ENCODE measurements around the gene ZBED3.

Gene ZBED3

DNA sequence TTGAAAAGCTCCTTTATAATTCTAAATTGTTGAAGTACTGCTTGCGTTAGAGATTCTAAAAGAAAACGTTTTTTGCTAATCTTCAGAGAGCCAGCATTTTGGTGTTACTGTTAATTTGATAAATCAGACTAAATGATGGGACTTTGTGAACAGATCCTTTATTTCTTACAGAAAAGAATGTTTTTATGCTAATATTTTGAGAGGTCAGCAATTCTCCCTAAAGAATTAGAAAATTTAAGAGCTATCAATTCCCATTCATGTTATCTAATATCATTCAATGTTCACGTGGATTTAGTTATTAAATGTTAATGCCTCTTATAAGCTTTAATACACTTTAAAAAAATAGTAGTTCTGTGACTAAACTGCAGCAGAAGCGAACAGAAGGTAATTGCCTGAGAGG, 54.5 kb downstream of the ZBED3 start:
- Histone ChIP-seq H3K27ac (ENCODE audit: low read depth, low read length) (no peak overlapping the region), H3K4me3 (ENCODE audit: low read depth, low read length) (no peak overlapping the region), H3K9ac (ENCODE audit: low read depth, low read length) (no peak overlapping the region), H3K27me3 (ENCODE audit: control insufficient read depth, insufficient read depth, low read length) (peaks cover 3% of the 10 kb centered on the region; the same call in 1 of the 2 replicates), H3K36me3 (ENCODE audit: control insufficient read depth, insufficient read depth, low read length) (peaks cover 32% of the 10 kb centered on the region), H3K9me3 (ENCODE audit: control insufficient read depth, insufficient read depth, low read length) (peaks cover 14% of the 10 kb centered on the region), H3K4me1 (ENCODE audit: control insufficient read depth, insufficient read depth, low read length) (peaks cover 10% of the 10 kb centered on the region; the same call in 1 of the 2 replicates)

DNA sequence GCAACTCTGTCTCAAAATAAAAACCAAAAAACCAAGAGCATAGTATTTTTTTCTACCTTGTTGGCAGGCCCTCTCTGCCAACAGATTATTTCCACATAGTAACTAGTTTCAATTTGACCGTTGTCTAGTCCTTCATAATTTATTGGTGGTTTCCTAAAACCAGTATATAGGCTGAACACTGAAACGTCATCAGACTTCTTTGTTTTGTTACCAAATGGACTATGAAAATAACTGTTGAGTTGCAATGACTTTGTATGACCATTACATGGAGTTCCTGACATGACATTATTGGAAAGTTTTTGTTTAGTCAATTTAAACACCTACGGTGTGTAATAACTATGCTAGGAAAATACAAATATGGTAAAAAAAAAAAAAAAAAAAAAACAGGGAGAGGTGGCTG, 55.2 kb downstream of the ZBED3 start:
- Histone ChIP-seq H3K27me3 (ENCODE audit: control insufficient read depth, insufficient read depth, low read length) (peaks cover 3% of the 10 kb centered on the region; the same call in 1 of the 2 replicates), H3K4me3 (ENCODE audit: low read depth, low read length) (no peak overlapping the region), H3K9ac (ENCODE audit: low read depth, low read length) (no peak overlapping the region), H3K9me3 (ENCODE audit: control insufficient read depth, insufficient read depth, low read length) (peaks cover 14% of the 10 kb centered on the region), H3K4me1 (ENCODE audit: control insufficient read depth, insufficient read depth, low read length) (peaks cover 10% of the 10 kb centered on the region; the same call in 1 of the 2 replicates), H3K27ac (ENCODE audit: low read depth, low read length) (no peak overlapping the region), H3K36me3 (ENCODE audit: control insufficient read depth, insufficient read depth, low read length) (peaks cover 25% of the 10 kb centered on the region)

DNA sequence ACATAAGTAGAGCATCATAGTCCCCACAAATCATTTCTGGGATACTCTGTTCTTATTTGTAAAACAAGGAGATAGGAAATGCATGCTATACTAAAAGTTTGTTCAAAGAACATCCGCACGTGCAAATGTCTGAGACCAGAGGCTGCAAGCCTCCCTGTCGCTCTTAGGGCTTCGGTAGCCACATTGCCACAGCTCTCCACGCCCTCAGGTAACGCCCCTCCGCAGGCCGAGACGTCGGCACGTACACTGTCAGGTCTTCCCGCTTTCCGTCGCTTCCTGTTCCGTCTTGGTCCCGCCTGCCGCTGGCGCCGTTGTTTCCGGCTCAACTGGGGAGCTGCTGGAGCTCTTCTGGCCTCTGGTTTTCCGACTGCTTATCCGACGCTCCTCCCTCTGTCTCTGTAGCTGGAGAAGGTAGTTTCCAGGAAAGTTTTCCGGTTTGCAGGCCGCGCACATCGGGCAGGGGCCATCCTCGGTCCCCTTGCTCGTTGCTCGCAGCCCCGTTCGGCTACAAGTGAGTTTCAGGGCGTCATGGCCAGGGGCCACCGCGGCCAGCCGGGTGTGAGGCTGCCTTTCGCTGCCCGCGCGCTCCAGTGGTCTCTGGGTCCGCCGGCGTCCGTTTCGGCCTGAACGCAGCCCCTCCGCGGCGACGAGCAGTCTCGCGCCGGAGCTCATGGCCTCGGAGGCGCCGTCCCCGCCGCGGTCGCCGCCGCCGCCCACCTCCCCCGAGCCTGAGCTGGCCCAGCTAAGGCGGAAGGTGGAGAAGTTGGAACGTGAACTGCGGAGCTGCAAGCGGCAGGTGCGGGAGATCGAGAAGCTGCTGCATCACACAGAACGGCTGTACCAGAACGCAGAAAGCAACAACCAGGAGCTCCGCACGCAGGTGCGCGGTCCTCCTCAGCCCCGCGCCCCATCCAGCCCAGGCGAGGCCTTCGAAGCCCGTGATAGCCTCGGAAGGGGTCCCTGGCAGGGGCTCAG, 56.7 kb downstream of the ZBED3 start, which contains the start of gene AGGF1:
AGGF1 (plus strand) TSS at position 308 of the 975 bp plus-strand sequence; CDS start at position 671, 363 bp downstream.
- Histone ChIP-seq H3K27ac (ENCODE audit: low read depth, low read length) (peak within 1 kb of the TSS; percentile 93), H3K9ac (ENCODE audit: low read depth, low read length) (peak within 1 kb of the TSS; percentile 83), H3K9me3 (ENCODE audit: control insufficient read depth, insufficient read depth, low read length) (peaks cover 14% of the 10 kb centered on the region), H3K27me3 (ENCODE audit: control insufficient read depth, insufficient read depth, low read length) (peaks cover 3% of the 10 kb centered on the region; the same call in 1 of the 2 replicates), H3K36me3 (ENCODE audit: control insufficient read depth, insufficient read depth, low read length) (peaks cover 10% of the 10 kb centered on the region), H3K4me3 (ENCODE audit: low read depth, low read length) (peak within 1 kb of the TSS; percentile 90), H3K4me1 (ENCODE audit: control insufficient read depth, insufficient read depth, low read length) (peaks cover 10% of the 10 kb centered on the region; the same call in 1 of the 2 replicates)

DNA sequence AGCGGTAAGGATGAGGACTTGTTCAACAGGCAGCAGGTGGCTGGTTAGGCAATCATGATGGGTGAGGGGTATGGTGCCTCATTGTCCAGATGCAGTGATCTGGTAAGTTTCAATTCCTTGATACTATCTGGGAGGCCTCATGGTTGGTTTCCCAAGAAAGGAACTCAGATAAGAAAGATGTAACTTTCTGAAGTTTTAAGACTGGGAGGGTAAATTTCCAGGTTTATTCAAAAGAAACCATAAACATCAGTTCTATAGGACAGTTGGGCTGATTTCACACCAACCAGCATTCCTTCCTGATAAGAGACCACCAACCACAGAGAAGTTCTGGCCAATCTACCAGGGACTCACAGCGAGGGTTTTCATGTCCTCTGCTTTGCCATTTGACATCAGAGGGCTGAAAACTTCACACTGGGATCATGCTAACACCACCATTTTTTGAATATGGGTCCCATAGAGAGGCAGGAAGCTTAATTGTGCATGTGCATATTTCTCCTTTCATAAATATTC, 57.7 kb downstream of the ZBED3 start:
- Histone ChIP-seq H3K4me3 (ENCODE audit: low read depth, low read length) (peak overlapping the region; percentile 90), H3K27me3 (ENCODE audit: control insufficient read depth, insufficient read depth, low read length) (peaks cover 3% of the 10 kb centered on the region; the same call in 1 of the 2 replicates), H3K9me3 (ENCODE audit: control insufficient read depth, insufficient read depth, low read length) (peaks cover 14% of the 10 kb centered on the region), H3K9ac (ENCODE audit: low read depth, low read length) (no peak overlapping the region), H3K36me3 (ENCODE audit: control insufficient read depth, insufficient read depth, low read length) (0 out of 2 replicates have a peak, but pooled peaks cover under 1% of the 10 kb centered on the region), H3K27ac (ENCODE audit: low read depth, low read length) (no peak overlapping the region), H3K4me1 (ENCODE audit: control insufficient read depth, insufficient read depth, low read length) (peaks cover 10% of the 10 kb centered on the region; the same call in 1 of the 2 replicates)

DNA sequence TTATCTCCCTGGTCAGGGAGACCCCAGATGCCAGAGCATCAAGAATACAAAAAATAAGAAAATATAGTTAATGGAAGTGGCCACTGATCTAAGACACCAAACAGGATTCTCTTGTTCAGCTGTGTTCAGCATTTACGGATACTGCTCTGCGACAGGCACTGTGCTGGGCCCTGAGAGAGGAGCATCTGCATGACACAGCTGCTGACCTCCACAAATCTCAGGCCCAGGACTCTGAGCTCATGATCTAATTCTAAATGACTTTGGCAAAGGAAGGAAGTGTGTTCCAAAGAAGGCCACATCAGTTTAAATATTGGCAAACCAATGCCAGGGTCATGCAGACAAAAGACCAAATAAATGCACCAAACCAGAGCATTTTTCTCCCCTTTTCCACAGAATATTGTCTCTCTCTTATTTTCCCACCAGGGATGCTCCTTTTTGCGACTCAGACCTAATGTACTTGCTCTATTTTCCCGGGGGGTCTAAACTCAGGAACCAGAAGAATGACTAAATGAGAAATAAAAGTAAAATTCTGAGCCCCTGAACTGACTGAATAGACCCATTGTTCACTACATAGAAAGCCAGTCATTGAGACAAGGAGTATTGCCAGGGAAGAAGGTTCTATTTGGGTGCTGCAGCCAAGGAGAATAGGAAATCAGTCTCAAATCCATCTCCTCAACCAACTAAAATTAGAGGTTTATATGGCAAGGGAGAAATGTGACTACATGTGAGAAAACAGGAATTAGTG, 58.3 kb downstream of the ZBED3 start:
- H3K27ac ChIP-seq (ENCODE audit: low read depth, low read length): no peak overlapping the region
- peaks cover 3% of the 10 kb centered on the region; the same call in 1 of the 2 replicates for H3K27me3 ChIP-seq (ENCODE audit: control insufficient read depth, insufficient read depth, low read length)
- H3K4me1 ChIP-seq (ENCODE audit: control insufficient read depth, insufficient read depth, low read length): peaks cover 10% of the 10 kb centered on the region; the same call in 1 of the 2 replicates
- H3K36me3 ChIP-seq (ENCODE audit: control insufficient read depth, insufficient read depth, low read length): no peaks in the 10 kb centered on the region
- H3K9ac ChIP-seq (ENCODE audit: low read depth, low read length): no peak overlapping the region
- H3K9me3 ChIP-seq (ENCODE audit: control insufficient read depth, insufficient read depth, low read length): peaks cover 14% of the 10 kb centered on the region
- H3K4me3 ChIP-seq (ENCODE audit: low read depth, low read length): no peak overlapping the region

DNA sequence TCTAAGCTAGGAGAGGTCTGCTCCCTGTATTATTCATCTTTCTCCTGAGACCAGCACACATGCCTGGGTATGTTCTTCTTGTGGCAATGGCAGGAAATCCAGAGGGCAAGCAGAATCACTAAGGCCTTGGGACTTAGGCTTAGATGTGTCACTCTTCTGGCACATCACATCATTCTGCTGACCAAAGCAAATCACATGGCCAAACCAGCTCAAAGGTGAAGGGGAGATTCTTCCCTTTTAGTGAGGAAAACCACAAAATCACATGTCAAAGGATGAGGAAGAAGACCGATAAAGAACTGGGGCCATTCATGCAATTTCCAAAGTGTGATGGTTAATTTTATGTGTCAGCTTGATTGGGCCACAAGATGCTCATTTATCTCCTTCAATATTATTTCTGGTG, 62.6 kb downstream of the ZBED3 start:
- Histone ChIP-seq H3K27ac (ENCODE audit: low read depth, low read length) (no peak overlapping the region), H3K27me3 (ENCODE audit: control insufficient read depth, insufficient read depth, low read length) (0 out of 2 replicates have a peak, but pooled peaks cover 3% of the 10 kb centered on the region), H3K9me3 (ENCODE audit: control insufficient read depth, insufficient read depth, low read length) (peaks cover 10% of the 10 kb centered on the region), H3K36me3 (ENCODE audit: control insufficient read depth, insufficient read depth, low read length) (no peaks in the 10 kb centered on the region), H3K4me1 (ENCODE audit: control insufficient read depth, insufficient read depth, low read length) (no peaks in the 10 kb centered on the region), H3K4me3 (ENCODE audit: low read depth, low read length) (no peak overlapping the region), H3K9ac (ENCODE audit: low read depth, low read length) (no peak overlapping the region)

DNA sequence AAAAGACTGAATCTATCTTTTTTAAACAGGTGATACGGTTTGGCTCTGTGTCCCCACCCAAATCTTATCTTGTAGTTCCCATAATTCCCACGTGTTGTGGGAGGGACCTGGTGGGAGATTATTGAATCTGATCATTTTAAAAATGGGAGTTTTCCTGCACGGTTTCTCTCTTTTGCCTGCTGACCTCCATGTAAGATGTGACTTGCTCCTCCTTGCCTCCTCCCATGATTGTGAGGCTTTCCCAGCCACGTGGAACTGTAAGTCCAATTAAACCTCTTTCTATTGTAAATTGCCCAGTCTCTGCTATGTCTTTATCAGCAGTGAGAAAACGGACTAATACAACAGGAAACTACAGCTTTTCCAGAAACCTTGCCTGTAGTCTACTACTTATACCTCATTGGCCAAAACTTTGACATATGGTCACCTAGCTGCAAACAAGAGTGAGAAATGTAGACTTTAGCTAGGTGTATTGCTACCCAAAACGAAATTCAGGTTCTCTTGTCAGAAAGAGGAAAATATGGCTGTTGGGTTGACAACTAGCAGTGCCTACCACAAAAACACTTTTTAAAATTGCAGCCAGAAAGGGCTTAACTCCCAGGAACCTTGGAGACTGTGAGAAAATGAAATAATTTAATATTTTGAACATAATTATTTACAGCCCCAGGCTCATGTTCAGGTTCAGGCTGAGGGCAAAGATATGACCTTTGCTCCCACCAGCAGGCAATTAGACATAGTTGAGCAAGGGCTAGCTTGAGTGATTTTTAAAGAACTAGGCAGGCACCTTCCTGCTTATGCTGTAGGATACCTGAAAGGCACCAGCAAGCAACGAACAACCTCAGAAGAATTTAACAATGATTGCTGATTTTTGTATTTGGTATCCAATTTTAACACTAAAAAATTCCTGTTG, 64.3 kb downstream of the ZBED3 start:
- H3K27me3 ChIP-seq (ENCODE audit: control insufficient read depth, insufficient read depth, low read length): no peaks in the 10 kb centered on the region
- H3K27ac ChIP-seq (ENCODE audit: low read depth, low read length): no peak overlapping the region
- no peaks in the 10 kb centered on the region for H3K4me1 ChIP-seq (ENCODE audit: control insufficient read depth, insufficient read depth, low read length)
- H3K4me3 ChIP-seq (ENCODE audit: low read depth, low read length): no peak overlapping the region
- no peak overlapping the region for H3K9ac ChIP-seq (ENCODE audit: low read depth, low read length)
- H3K9me3 ChIP-seq (ENCODE audit: control insufficient read depth, insufficient read depth, low read length): no peaks in the 10 kb centered on the region
- H3K36me3 ChIP-seq (ENCODE audit: control insufficient read depth, insufficient read depth, low read length): no peaks in the 10 kb centered on the region

Measured in HUES48 (cell line).